ENCODE measurements around the gene DISC1. TPM values are rescaled to one million over a fixed set of nuclear protein-coding genes. Genes with fewer than 3 reads are reported as not detected.
A peak's percentile ranks its signal among the peaks of the same experiment; 100 is the strongest.
"Not testable (repeated sequence)": the region's sequence is repeated elsewhere in the genome, so short reads cannot be mapped to it uniquely, and the experiment has no call there.

DISC1 gene
- total RNA-seq, 2 experiments from 2014 or later: 4.4 to 14.4 TPM

DNA sequence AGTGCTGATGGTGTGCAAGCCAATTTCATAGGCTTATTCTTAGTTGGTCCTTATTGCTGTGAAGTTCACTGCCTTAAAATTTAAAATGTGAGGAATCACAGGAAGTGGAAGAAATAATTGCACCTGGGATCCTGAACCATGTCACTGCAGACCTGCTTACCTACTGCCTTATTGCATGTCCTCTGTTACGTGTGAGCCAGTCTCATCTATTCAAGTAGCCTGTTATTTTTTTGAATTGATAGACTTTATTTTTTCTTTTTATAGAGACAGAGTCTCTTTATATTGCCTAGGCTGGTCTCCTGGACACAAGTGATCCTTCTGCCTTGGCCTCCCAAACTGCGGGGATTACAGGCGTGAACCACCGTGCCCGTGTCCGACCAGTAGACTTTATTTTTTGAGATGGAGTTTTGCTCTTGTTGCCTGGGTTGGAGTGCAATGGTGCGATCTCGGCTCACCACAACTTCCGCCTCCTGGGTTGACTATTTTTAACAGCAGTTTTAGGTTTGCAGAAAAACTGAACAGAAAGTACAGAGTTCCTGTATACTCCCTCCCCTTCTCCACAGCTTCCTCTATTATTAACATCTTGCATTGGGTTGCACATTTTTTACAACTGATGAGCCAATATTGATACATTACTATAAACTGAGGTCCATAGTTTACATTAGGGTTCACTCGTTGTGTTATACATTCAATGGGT is 14.0 kb upstream of the DISC1 start:
- Mint-ChIP-seq H3K4me3 (peak overlapping the region; percentile 38), H3K27ac (peak overlapping the region; percentile 93), H3K4me1 (peaks cover 47% of the 10 kb centered on the region), H3K36me3 (peaks cover 29% of the 10 kb centered on the region), H3K9me3 (ENCODE audit: low read depth) (peaks cover 19% of the 10 kb centered on the region), H3K27me3 (peaks cover 6% of the 10 kb centered on the region)
- ATAC-seq (peak; percentile 92), DNase-seq (peak; percentile 87)
- CTCF ChIA-PET: interaction anchor here (1.0 to 1.5 kb wide), 3 partner anchors 9 to 192 kb away, joined by 4 to 5 read pairs (median 4); partner anchors contain the start of gene DISC1

DNA sequence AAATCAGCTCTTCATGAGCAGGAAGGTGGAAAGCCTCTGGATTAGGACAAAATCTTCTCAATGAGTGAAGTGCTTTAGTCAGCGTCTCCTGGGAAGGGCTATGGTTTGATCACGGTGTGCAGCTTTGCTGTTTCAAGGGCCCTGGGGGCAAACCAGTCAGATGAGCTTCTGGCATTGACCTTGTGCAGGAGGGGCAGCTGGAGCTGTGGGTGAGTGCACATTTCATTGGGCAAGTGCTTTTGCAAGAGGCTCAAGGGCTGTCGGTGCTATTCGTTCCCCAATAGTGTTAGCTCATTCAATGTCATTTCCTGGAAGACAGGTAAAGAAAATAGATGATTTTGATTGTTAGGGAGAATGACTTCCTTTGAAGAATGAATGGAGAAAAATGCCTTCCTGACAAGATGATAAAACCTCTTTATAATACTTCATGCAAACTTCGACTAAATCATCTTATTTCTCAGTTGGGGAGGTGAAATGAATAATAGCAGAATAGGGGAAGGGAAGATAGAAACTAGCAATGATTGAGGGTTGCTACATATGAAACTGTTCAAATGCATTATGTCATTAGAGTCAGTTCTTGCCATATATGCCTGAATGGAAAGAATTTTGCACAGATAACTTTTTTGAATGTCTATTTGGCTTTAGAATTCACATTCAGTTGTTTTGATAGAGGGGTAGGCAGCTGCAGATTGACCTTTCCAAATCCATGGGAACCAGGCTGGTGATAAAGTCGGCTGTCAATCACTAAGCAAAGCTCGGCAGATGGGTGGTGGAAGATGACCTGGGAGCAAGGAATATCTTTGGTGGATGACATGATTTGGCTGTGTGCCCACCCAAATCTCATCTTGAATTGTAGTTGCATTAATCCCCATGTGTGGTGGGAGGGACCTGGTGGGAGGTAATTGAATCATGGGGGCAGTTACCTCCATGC is 12.9 kb upstream of the DISC1 start:
- Mint-ChIP-seq H3K4me3 (no peak overlapping the region), H3K27ac (peak overlapping the region; percentile 93), H3K4me1 (peaks cover 47% of the 10 kb centered on the region), H3K9me3 (ENCODE audit: low read depth) (peaks cover 19% of the 10 kb centered on the region), H3K27me3 (peaks cover 14% of the 10 kb centered on the region), H3K36me3 (peaks cover 29% of the 10 kb centered on the region)
- peak; percentile 49 for DNase-seq
- ATAC-seq: no peak
- CTCF ChIA-PET: interaction anchor here (1.0 to 1.5 kb wide), 3 partner anchors 9 to 13 kb away, joined by 4 to 5 read pairs (median 4); partner anchors contain the start of gene DISC1

DNA sequence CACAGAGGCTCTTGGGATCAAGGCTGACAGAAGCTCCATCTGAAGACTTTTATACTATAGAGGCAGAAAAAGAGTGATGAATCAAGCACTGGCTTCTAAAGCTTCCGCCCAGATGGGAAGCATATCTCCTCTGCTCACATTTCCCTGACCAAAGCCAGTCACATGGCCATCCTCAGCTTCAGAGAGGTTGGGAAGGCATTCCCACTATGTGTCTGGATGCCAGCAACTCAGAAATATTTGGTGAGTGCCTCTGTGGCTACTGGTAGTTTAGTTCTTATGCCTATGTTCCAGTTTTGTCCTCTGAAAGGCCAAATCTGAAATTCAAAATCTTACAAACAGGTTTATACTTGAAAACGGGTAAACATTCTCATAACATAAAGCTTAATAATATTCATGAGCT is 9.9 kb upstream of the DISC1 start:
- ATAC-seq (no peak), DNase-seq (no peak)
- peaks cover 30% of the 10 kb centered on the region for H3K27me3 Mint-ChIP-seq
- peaks cover 37% of the 10 kb centered on the region for H3K4me1 Mint-ChIP-seq
- peaks cover 17% of the 10 kb centered on the region for H3K9me3 Mint-ChIP-seq (ENCODE audit: low read depth)
- H3K4me3 Mint-ChIP-seq: no peak overlapping the region
- no peak overlapping the region for H3K27ac Mint-ChIP-seq
- peaks cover 23% of the 10 kb centered on the region for H3K36me3 Mint-ChIP-seq
- CTCF ChIA-PET: interaction anchor here (1.0 to 1.5 kb wide), 4 partner anchors 10 to 279 kb away, joined by 3 to 5 read pairs (median 3); partner anchors contain the start of genes EXOC8 and SPRTN

DNA sequence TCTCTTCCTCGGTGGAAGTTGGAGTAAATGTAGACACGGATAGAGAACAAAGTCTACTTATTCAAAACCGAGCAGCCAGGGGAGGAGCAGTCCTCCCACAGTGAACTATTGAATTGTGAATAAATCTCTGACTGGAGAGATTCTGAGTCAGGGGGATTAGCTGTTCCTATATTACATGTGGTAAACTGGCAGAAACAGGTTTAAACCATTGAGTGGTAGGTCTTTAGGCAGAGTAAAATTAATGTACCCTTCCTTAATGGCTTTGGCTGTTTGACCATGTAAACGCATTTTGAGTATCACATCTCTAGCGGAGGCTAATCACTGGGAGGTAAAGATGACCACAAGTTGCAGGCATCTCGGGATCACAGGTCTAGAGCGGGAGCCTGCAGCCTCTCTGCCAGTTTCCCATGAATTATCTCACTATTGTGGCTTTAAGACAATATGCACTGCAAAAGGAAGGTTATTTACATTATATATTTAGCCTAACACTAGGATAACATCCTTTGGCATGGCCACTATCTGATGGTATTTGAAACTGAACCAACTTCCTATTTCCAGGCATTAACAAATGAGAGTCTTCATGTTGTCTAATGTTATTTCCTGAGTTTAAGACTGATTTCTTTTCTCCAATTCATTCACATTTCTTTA is 7.9 kb upstream of the DISC1 start:
- Mint-ChIP-seq H3K27me3 (peaks cover 49% of the 10 kb centered on the region), H3K9me3 (ENCODE audit: low read depth) (peaks cover 13% of the 10 kb centered on the region), H3K4me1 (peaks cover 16% of the 10 kb centered on the region), H3K4me3 (no peak overlapping the region), H3K36me3 (peaks cover 13% of the 10 kb centered on the region), H3K27ac (no peak overlapping the region)
- ATAC-seq: no peak
- CTCF ChIA-PET: no interaction called here
- no peak for DNase-seq

DNA sequence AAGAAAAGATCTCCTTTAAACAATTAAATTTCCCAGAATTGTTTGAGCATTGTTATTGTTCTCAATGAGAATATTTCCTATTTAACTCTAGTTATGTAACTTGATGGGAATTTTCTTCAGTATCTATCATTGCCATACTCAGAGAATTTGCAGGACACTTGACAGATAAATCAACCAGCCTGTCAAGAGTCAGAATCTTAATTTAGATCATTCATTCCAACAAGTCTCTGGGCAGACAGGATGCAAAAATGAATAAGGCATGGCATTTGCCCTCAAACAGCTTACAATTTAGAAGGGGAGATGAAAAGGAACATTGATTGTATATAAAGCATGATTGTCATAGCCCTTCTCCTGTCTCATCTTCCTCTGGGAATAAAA is 7.3 kb upstream of the DISC1 start:
- DNase-seq (no peak), ATAC-seq (no peak)
- no peak overlapping the region for H3K27ac Mint-ChIP-seq
- H3K4me3 Mint-ChIP-seq: no peak overlapping the region
- CTCF ChIA-PET: no interaction called here
- peaks cover 11% of the 10 kb centered on the region for H3K4me1 Mint-ChIP-seq
- peaks cover 8% of the 10 kb centered on the region for H3K36me3 Mint-ChIP-seq
- peaks cover 51% of the 10 kb centered on the region for H3K27me3 Mint-ChIP-seq
- peaks cover 8% of the 10 kb centered on the region for H3K9me3 Mint-ChIP-seq (ENCODE audit: low read depth)

DNA sequence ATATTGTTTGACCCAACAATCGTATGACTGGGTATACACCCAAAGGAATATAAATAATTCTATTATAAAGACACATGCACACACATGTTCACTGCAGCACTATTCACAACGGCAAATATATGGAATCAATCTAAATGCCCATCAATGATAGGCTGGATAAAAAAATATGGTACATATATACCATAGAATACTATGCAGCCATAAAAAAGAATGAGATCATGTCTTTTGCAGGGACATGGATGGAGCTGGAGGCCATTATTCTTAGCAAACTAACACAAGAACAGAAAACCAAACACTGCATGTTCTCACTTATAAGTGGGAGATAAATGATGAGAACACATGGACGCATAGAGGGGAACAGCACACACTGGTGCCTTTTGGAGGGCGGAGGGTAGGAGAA is 1.5 kb upstream of the DISC1 start:
- H3K4me1 Mint-ChIP-seq: peaks cover 26% of the 10 kb centered on the region
- H3K27me3 Mint-ChIP-seq: peaks cover 41% of the 10 kb centered on the region
- ATAC-seq; H3K4me3 Mint-ChIP-seq; H3K9me3 Mint-ChIP-seq (ENCODE audit: low read depth); DNase-seq; H3K27ac Mint-ChIP-seq; H3K36me3 Mint-ChIP-seq: not testable (repeated sequence)
- CTCF ChIA-PET: interaction anchor here (1.0 to 1.5 kb wide), 2 partner anchors 22 to 288 kb away, joined by 3 read pairs; partner anchors contain the start of gene EXOC8

DNA sequence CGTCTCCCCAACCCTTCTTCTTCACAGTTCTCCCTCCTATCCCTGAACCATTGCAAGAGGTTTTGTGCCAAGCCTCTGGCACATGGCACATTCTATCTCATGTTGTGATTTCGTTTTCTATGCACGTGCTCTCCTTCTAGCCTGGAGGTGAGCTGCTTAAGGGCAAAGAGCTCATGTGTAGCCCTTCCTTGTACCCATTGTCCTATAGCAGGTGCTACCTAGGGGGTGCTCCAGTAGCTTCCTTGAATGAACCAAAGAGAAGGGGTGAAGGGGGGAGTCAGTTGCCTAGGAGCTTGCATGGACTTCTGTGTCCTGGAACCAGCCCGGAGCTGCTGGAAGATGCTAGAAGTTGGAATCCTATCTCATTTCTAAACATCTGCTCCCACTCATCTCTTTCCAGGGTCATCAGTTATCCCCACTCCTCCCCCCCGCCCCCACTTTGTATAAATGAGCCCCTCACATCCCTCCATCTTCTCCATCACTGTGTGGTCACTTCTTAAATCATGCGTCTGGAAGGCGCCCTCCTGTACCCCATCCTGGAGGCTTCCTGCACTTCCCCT is 535 bp upstream of the DISC1 start:
- peak overlapping the region; percentile 84 for H3K4me3 Mint-ChIP-seq
- peaks cover 32% of the 10 kb centered on the region for H3K27me3 Mint-ChIP-seq
- no peaks in the 10 kb centered on the region for H3K9me3 Mint-ChIP-seq (ENCODE audit: low read depth)
- ATAC-seq (no peak), DNase-seq (no peak)
- H3K4me1 Mint-ChIP-seq: peaks cover 26% of the 10 kb centered on the region
- peak overlapping the region; percentile 79 for H3K27ac Mint-ChIP-seq
- H3K36me3 Mint-ChIP-seq: peaks cover 1% of the 10 kb centered on the region
- CTCF ChIA-PET: interaction anchor here (0.6 to 1.7 kb wide), 6 partner anchors 13 to 289 kb away, joined by 3 to 5 read pairs (median 3); partner anchors contain the start of gene EXOC8

DNA sequence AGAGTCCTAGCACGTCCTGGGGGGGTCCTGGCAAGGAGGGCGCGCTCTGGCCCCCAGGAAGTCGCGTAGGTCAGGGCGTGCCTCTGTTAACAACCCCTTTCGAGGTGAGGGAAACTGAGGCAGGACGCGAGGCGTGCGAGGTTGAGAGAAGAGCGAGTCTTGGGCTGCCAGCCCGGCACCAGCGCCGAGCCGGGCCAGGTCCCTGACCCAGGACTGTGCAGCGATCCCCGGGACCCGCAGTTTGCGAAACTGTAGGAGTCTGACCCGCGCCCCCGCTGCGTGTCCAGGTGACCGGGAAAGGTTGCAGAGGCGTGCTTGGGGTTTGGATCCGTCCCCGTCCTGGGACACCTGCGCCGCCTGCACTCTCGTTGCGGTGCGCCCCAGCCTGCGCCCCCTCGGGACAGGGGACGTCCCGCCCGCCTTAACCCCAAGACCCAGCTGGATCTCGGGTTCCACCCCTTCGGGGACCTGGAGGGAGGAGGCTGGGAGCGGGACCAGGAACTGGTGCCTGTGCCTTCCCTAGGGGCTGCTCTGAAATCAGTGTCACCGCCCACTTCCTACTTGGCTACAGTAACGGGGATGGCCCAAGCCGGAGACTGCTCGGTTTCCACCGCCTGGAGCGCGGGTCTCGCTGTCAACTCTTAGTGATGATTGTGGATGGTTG is 493 bp downstream of the DISC1 start:
- DNase-seq (peak; percentile 63), ATAC-seq (peak; percentile 64)
- Mint-ChIP-seq H3K9me3 (ENCODE audit: low read depth) (no peaks in the 10 kb centered on the region), H3K36me3 (peaks cover 1% of the 10 kb centered on the region), H3K4me1 (peaks cover 26% of the 10 kb centered on the region), H3K27me3 (peaks cover 23% of the 10 kb centered on the region), H3K27ac (peak overlapping the region; percentile 44), H3K4me3 (peak overlapping the region; percentile 84)
- CTCF ChIA-PET: interaction anchor here (1.0 to 1.7 kb wide), 5 partner anchors 10 to 26 kb away, joined by 3 to 5 read pairs (median 3); no protein-coding TSS in a partner anchor

DNA sequence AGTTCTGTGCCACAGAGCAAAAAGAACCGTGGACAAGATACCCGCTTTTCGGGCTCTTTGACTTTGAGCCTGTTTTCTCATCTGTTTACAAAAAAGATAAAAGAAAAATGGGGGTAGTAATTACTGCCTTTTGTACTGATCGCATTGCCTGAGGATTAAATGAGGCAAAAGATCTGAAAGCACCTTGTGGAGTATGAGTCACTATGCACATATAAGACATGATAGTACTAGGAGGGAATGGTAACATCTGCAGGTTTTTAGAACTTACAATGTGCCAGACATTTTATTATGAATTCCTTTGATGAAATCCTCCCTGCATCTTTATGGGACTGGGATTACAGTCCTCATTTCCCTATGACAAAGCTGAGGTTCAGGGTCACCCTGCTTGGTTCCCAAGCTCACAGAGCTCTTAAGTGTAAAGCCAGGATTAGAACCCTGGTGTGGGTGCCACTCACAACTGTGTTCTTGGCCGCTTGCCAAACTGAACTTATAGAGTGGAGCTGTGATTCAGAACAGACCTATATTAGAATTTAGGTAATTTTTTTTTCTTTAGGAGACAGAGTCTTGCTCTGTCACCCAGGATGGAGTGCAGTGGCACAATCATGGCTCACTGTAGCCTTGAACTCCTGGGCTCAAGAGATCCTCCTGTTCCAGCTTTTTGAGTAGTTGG is 1.8 kb downstream of the DISC1 start:
- peaks cover 11% of the 10 kb centered on the region for H3K27me3 Mint-ChIP-seq
- DNase-seq: no peak
- CTCF ChIA-PET: no interaction called here
- H3K9me3 Mint-ChIP-seq (ENCODE audit: low read depth): no peaks in the 10 kb centered on the region
- ATAC-seq: no peak
- peaks cover 2% of the 10 kb centered on the region for H3K36me3 Mint-ChIP-seq
- H3K27ac Mint-ChIP-seq: peak overlapping the region; percentile 36
- H3K4me3 Mint-ChIP-seq: no peak overlapping the region
- peaks cover 26% of the 10 kb centered on the region for H3K4me1 Mint-ChIP-seq

DNA sequence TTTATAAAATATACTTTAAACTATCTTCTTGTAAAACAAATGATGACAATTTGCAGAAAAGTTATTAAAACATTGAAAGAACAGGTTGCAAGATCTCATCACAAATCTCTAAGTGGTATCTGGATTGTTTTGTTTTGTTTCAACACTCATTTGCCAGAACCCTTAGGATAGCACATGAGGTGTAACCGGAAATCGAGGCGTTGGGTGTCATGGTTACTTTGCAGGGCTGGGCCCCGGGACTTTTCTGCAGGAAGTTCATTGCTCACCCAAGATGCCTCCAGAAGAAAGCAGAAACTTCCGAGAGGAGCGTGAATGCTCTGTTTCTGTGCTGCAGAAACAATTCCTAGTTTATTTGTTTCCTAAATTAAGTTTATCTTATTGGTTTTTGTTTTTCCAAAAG is 2.5 kb downstream of the DISC1 start:
- peak; percentile 46 for DNase-seq
- CTCF ChIA-PET: no interaction called here

DNA sequence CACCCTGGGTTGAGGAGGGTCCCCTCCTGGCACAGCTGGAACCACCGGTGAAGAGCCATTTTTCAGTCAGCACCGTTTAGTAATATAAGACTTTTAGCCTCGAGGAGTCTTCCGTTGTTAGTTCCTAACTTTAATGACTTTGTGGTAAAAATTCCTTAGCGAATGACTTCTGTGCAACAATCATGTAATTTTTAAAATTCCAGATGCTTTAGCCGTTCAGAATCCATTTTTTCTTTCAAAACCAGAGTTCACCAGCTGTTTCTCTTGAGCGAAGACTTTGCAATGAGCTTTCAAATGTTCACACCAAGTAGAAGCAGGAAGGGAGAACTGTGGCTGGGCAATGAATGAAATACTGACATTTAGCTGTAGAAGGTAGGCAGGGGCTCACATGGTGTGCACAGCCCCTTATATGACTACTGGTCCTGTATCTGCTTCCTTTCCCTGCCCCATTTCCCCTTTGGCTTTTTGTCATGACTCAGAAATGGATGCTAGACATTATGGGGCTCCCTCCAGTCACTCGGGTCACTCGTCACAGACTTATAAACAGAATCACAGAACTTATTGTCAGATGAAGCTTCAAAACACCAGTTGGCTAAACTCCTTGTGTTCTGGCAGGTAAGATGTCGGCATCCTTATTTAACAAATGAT is 4.1 kb downstream of the DISC1 start:
- Mint-ChIP-seq H3K27me3 (no peaks in the 10 kb centered on the region), H3K36me3 (peaks cover 6% of the 10 kb centered on the region), H3K27ac (no peak overlapping the region), H3K4me3 (no peak overlapping the region), H3K4me1 (peaks cover 25% of the 10 kb centered on the region), H3K9me3 (ENCODE audit: low read depth) (no peaks in the 10 kb centered on the region)
- DNase-seq (no peak), ATAC-seq (no peak)
- CTCF ChIA-PET: no interaction called here

More for the DNA sequence above, 2.5 kb downstream of the DISC1 start:
- H3K4me3 Mint-ChIP-seq: no peak overlapping the region
- H3K36me3 Mint-ChIP-seq: peaks cover 6% of the 10 kb centered on the region
- no peaks in the 10 kb centered on the region for H3K9me3 Mint-ChIP-seq (ENCODE audit: low read depth)
- peaks cover 6% of the 10 kb centered on the region for H3K27me3 Mint-ChIP-seq
- ATAC-seq: no peak
- H3K4me1 Mint-ChIP-seq: peaks cover 26% of the 10 kb centered on the region
- H3K27ac Mint-ChIP-seq: peak overlapping the region; percentile 38

DNA sequence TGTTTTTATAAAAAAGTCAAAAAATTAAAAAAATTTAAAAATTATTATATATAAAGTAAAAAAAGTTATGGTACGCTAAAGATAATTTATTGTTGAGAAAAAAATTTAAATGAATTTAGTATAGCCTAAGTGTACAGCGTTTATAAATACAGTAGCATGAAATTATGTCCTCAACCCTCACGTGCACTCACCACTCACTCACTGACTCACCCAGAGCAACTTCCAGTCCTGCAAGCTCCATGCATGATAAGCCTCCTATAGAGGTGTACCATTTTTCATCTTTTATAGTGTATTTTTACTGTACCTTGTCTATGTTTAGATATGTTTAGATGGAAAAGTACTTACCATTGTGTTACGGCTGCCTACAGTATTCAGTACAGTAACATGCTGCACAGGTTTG is 5.1 kb downstream of the DISC1 start:
- Mint-ChIP-seq H3K4me1 (peaks cover 18% of the 10 kb centered on the region), H3K9me3 (ENCODE audit: low read depth) (no peaks in the 10 kb centered on the region), H3K4me3 (no peak overlapping the region), H3K27me3 (no peaks in the 10 kb centered on the region), H3K36me3 (peaks cover 5% of the 10 kb centered on the region), H3K27ac (no peak overlapping the region)
- CTCF ChIA-PET: no interaction called here
- ATAC-seq (no peak), DNase-seq (no peak)
